HG03558 (cell line): ENCODE results near the gene GTPBP4.
"Not testable (repeated sequence)": the region's sequence is repeated elsewhere in the genome, so short reads cannot be mapped to it uniquely, and the experiment has no call there.

Experiments used
- ATAC-seq: cut with Tn5 transposase; IDR thresholded peaks from one replicate; pipeline ENCODE4 v1.9.1; 2021; ENCODE audit warnings: moderate number of reproducible peaks; ENCODE audit not compliant: unreplicated experiment; ENCODE audit errors: extremely low read depth

Gene GTPBP4

DNA sequence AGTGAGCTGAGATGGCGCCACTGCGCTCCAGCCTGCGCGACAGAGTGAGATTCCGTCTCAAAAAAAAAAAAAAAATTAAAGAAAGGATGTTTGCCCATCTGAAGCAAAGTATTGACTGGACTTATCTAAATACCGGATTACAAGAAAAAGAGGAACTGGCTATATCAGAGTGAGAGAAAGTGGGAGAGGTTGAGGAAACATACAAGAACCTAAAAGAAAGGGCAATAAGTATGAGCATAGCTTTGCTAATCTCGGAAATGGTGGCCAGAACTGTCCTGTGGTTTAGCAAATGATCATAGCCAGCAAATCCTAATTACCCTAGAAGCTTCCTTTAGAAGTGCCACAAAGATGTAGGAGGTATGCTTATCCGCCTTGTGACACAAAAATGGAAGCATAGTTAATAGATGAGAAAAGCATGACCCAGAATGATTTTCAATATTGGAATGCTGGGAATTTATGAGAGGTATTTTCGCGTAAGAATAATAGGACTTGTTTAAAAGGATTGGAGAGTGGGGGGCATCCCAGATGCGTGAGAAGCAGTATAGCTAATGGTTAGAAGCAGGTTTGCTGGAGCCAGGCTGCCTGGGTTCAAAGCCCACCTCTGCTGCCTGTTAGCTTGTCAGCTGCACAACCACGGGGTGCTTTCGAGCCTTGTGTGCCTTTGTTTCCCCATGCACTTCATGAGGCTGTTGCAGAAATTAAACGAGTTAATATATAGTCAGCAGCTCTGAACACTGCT lies 1.2 kb upstream of the GTPBP4 start:
- no peak for ATAC-seq

DNA sequence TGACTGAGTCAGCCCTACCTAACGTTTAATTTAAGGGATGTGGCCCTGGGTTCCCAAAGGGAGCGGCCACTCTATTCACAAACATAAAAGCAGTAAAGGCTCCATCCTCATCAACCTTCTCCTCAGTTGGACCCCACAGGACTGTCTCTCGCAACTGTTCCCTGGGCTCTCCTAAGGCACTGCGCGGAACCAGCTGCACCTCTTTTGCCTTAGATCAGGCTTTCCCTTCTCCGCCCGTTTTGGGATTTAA lies 689 bp upstream of the GTPBP4 start:
- ATAC-seq, result no peak

DNA sequence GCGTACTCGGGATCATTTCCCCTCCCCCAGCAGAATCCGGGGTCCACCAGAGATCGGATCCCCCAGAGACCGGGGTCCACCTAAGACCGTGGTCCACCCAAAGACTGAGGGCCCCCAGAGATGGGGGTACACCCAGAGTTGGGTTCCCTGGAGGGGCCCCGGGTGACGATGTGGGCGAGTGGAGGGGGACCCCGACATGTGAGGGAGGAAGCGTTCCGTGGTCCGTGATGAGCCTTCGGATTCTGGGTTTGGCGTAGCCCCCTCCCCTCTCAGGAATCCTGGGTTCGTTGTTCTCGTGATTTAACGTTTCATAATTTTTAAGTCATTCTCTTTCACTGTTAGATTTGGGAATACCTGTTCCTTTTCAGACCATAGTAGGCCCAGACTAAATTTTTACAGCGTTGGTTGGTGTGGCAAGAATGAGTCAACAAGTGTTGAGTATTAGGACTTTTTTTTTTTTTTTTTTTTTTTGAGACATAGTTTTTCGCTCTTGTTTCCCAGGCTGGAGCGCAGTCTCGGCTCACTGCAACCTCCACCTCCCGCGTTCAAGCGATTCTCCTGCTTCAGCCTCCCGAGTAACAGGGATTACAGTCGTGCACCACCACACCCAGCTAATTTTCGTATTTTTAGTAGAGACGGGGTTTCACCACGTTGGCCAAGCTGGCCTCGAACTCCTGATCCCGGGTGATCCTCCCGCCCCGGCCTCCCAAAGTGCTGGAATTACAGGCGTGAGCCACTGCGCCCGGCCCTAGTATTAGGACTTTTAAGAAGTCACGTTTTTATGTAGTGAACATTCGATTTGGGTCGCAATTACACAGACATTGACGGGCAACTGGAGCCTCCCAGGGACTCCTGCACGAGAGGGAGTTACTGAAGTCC lies 672 bp downstream of the GTPBP4 start:
- no peak for ATAC-seq

DNA sequence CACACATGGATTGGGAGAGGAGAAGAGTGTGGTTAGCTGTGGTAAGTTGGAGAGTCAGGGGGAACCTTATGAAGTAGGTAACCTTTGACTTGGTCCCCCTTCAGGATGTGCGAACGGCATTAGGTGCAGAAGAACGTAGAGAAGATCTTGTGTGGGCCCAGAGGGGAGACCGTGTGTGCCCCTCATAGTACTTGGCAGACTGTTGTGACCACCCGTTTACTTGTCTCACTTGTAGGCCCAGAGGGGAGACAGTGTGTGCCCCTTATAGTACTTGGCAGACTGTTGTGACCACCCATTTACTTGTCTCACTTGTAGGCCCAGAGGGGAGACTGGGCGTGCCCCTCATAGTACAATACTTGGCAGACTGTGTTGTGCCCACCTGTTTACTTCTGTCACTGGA lies 2.6 kb downstream of the GTPBP4 start:
- no peak for ATAC-seq

DNA sequence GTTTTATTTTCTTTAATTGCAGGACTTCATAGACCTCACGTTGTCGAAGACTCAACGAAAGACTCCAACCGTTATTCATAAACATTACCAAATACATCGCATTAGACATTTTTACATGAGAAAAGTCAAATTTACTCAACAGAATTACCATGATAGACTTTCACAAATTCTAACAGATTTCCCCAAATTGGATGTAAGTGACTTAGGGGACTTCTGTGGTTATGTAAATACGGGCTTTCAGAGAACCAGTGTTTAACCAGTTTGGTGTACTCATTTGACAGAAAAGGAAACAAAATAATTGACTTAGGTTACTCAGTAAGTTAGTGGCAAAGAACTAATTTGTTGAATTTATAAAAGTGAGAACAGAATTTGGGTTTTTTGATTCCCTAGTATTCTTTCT lies 4.2 kb downstream of the GTPBP4 start:
- ATAC-seq, result no peak

DNA sequence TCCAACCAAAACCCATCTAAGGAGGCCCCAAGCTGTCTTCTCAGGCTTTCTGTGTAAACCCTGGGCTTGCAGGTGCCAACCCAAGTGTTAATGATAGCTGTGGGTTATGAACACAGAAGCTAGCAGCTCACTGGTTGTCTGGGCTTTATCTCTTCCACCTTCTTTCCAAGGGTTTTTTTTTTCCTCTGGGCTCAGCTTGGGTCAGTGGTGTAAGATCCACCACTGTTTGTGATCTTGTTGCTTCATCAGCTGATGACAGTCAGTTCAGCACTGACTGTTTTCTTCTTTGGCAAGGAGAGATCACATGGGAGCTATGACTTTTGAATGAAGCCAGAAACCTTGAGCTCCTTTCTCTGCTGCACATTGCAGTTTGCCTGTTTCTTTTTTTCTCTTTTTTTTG lies 4.6 kb downstream of the GTPBP4 start:
- ATAC-seq, result no peak

DNA sequence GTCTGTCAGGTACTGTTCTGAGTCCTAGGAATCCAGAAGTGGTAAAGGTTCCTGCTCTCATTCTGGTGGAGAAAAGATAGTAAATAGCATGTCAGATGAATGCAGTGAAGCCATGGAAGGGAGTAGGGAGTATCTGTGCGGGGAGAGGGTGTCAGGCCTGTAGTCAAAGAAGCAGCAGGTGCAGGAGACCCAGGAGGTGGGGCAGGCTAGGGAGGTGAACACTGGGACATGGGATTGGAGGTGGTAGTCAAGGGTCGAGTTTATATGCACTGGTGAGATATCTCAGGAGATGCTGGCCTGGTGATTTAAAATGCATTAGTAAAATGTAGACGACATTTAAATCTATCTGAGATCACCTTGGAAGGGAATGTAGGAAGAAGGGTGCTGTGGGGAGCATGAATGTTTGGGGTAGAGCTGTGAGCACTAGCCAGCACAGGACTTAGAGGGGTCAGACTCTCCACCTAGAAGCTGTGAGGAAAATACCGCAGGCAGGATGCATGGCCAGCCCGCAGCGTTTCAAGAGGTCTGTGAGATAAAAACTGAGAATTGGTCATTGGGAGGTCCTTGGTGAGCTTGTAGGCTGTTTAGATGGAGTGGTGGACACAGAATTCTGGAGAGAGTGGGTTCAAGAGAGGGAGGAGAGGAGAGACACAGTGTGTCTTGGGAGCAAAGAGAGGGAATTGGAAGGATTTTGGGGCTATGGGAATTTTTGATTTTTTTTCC lies 6.8 kb downstream of the GTPBP4 start:
- ATAC-seq, result no peak

DNA sequence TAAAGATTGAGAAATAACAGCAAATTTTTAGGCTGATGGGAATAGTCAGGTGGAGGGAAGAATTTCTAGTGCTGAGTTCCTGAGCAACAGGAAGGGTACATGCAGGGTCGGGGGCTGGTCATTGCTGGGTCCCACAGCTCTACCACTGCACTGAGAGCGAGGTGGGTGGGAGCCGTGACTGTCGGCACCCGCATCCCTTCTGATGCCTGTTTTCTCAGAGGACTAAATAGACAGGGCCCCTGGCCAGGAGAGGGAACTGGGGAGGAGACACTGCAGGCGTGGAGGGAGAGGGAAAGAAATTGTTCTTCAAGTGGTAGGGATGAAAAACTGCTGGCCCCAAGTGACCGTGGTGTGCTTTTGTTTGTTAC lies 7.3 kb downstream of the GTPBP4 start:
- no peak for ATAC-seq

DNA sequence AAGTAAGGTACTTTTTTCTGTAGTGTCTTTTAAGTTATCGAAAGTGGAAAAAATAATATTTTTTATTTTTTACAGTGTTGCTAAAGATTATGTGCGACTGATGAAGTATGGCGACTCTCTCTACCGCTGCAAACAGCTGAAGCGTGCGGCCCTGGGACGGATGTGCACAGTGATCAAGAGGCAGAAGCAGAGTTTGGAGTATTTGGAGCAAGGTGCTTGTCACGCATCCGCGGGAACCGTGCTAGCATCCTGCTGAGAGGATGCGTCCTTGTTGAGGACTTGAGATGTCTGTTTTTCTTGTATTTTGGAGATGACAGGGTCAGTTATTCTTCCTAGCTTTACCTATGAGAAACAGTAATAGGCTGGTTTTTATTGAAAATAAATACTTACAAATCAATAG lies 7.8 kb downstream of the GTPBP4 start:
- no peak for ATAC-seq

DNA sequence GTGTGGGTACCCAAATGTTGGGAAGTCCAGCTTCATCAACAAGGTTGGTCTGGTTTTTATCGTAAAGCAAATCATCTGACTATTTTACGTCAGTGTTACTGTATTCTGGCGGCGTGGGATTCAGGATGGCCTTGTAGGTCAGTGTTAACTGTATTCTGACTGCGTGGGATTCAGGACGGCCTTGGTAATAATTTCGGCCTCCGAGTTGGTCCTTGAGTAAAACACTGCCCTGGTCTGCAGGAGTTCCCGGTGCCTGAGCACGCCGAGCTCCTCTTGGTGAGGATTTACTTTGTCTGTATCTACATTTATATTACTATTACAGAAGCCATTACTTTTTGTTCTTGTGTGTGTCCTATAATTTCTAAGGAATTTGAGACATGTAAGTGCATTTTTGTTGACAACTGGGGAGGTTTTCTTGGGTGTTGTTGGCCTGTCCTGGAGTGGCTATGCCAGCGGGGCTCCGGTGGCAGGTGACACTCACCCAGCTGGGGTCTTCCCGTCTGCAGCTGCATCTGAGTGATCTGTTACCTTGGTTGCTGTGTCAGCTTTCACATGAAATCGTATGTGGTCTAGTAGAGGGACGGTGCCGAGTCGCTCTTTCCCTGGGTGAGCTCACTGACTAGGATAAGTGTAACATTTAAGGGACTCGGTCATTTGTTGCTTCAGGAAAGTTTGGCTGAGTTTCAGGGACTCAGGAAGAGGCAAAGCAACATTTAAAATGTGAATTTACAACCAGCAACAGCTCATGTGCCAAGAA lies 9.2 kb downstream of the GTPBP4 start:
- no peak for ATAC-seq

DNA sequence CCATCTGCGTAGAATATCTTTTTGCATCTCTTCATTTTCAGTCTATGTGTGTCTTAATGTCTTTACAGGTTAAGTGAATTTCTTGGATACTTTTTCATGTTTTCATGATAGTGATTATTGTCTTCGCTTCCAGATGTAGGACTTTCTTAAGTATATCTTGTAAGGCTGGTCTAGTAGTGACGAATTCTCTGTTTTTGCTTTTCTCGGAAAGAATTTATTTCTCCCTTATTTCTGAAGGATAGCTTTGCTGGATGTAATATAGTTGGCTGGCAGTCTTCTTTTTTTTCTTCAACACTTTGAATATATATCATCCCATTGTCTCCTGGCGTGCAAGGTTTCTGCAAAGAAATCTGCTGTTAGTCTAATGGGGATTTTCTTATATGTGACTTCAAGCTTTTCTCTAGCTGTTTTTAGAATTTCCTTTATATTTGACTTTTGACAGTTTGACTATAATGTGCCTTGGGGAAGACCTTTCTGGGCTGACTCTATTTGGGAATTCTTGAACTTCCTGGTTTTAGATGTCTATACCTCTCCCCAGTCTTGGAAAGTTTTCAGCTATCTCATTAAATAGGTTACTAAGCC lies 14.3 kb downstream of the GTPBP4 start:
- no peak for ATAC-seq

DNA sequence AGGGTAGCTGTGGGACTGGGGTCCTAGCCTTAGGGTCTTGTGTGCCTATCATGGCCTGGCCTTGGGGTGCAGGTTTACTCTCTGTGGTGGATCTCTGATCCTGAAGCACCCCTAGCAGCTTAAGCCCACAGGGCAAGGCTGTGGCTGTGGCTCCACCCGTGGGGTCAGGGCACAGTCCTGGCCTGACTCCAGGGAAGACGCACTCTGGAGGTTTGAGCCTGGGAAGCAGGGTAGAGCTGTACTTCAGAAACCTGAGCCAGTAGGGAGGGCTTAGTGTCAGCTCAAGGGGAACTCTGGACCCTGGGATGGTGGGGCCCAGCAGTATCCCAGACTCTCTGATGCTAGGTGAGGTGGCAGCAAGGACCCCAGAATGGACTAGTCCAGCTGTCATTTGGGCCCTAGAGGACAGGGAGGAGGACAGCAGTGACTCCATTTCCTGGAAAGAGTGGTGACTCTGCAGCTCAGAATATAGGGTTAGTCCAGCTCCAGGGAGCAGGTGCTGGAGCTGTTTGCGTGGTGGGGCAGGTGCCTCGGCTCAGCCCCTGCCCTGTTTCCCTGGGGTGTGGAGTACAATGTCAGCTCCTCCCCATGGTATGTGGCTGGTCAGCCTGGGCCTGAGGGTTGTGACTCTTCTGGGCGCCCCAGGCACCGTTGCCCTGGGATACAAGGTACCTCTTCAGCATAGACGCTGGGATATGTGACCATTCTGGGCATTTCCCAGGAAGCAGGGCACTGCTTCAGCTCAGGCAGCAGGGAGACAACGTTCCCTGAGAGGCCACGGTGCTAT lies 15.8 kb downstream of the GTPBP4 start:
- ATAC-seq, result no peak

DNA sequence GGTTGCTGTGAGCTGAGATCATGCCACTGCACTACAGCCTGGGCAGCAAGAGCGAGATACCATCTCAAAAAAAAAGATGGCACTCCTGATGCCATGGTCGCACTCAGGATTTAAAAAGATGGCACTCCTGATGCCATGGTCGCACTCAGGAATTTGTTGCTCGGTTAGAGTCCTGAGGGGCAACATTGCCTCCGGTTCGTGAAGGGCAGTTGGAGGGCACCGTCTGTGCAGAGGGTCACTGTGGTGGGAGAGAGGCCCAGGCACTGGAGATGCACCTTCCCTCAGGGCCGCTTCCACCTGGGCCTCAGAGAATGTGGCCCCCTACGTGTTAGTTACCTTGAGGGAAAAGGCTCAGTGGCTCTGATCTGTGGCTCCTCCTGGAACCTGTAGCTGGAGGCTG lies 18.3 kb downstream of the GTPBP4 start:
- no peak for ATAC-seq

DNA sequence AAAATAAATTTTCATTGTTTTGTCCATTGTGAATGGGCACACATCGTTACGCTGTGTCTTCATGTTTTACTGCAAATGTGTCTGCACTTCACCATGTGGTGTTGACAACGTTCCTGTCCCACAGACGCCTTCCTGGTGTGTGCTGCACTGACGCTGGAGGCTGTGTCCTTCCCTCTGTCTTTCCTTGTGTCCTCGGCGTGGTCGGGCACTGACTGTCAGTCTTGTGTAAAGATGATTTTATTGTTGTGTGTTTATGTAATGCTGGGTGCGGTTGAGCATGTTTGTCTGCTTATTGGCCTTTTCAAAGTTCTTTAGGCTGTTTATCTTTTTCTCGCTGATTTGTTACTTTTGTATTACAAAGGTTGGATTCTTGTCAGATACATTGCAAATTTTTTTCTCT lies 19.3 kb downstream of the GTPBP4 start:
- ATAC-seq, result no peak

DNA sequence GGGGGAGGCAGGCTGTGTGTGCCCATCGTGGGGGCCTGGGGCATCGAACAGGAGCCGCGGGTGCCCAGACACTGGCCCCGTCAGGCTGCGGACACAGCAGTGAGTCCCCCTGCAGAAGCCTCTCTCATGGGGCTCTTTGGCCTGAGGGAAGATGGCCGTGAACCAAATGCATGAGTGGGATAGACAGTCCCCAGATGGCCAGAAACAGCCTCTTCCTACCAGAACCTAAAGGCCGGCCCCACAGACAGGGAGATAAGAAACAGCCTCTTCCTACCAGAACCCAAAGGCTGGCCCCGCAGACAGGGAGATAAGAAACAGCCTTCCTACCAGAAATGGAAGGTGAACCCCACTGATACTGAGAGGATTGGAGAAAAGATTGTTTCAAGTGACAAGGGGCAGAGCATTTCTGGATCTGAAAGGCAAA lies 20.8 kb downstream of the GTPBP4 start:
- ATAC-seq, result no peak

DNA sequence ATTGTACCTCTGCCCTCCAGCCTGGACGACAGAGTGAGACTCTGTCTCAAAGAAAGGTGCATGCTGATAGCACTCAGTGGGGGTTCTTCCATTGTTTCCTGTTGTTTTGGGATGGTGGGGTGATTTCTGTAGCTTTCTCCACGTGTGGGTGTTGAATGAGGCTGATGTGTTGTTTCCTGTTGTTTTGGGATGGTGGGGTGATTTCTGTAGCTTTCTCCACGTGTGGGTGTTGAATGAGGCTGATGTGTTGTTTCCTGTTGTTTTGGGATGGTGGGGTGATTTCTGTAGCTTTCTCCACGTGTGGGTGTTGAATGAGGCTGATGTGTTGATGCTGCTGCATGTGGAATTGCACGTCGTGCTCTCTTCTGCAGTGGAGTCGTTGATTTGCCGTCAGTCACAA lies 21.7 kb downstream of the GTPBP4 start:
- not testable (repeated sequence) for ATAC-seq

DNA sequence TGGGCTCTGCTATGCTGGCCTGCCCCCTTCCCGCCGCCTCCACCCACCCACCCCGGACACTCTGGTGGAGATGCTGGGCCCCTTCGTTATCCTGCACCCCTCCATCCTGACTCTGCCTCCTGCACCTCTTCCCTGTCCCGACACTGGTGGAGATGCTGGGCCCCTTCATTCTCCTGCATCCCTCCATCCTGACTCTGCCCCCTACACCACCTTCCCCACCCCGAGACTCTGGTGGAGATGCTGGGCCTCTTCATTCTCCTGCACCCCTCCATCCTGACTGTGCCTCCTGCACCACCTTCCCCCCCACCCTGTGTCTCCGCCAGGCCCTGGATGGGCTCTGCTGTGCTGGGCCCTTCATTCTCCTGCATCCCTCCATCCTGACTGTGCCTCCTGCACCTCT lies 22.5 kb downstream of the GTPBP4 start:
- no peak for ATAC-seq

DNA sequence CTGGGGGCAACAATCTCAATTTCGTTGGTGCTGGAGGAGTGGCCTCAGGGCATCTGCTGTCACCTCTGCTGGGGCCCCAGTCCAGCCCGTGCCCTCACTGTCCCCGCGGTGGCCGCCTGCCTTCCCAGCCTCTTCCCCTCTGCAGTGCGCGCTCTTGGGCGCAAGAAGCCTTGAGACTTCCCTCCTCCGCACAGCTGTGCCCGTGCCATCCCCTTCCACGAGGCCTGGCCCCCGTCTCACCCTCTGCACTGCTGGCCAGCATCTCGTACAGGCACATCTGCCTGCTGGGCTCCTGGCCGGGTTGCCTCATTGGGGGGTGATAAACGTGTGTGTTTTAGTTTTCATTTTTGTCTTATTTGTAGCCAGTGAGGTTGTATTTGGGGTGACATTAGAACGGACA lies 23.5 kb downstream of the GTPBP4 start:
- ATAC-seq, result no peak

DNA sequence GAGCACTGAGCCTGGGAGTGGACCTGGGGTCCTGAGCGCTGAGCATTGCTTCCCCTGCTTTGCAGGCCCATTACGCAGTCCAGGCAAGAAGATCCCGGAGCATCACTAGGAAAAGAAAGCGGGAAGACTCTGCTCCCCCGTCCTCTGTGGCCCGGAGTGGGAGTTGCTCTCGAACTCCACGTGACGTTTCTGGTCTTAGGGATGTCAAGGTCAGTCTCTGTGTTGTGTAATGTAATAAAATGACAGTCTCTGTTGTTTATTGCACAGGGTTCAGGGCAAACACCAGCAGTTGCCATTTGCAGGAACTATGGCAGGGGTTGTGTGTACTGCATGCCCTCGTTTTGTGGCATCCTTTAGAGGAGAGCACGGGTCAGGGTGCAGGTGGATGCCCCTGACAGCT lies 27.5 kb downstream of the GTPBP4 start:
- ATAC-seq, result no peak

DNA sequence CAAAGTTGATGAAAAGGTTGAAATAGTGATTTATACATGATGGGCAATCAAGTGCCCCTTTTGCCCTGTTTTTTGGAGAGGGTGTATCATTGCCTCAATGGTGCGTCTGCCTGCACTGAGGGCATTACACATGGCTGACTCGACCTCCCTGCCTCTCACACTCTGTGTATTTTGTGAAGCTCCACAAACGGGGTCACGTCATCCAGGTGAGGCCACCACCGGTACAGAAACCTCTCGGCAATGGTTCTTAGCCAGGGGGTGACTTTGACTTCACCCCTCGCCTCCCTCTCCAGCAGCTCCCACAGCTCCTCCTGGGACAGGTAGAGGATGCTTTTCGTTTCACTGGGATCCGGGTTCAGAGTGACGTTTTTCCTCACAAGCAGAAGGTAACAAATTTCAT lies 31.1 kb downstream of the GTPBP4 start:
- ATAC-seq, result no peak
